HL-60 (cell line): ENCODE data around the gene NUDT12.

Experiments used
- DNase-seq, 2 experiments: peaks; one replicate each; pipeline ENCODE4 v3.0.0-alpha.2; 2010 to 2020; ENCODE audit warnings: low read depth in 1 of 2, low spot score in 1 of 2
- H3K27ac ChIP-seq: fragments of 250-450 bp; sonication (Bioruptor Pico); replicated peaks from 2 replicates; pipeline ENCODE4 v1.5.1; 2020; ENCODE audit warnings: mild to moderate bottlenecking, moderate library complexity
- H3K27me3 ChIP-seq: fragments of 250-450 bp; sonication (Bioruptor Pico); 2 replicates; pipeline ENCODE4 v1.5.1; 2021; ENCODE audit warnings: mild to moderate bottlenecking, moderate library complexity; ENCODE audit not compliant: insufficient read depth, poor library complexity, severe bottlenecking
- H3K4me3 ChIP-seq: replicated peaks from 2 replicates; pipeline ENCODE4 v1.5.1; 2011; ENCODE audit warnings: mild to moderate bottlenecking, control low read depth, low read length; ENCODE audit not compliant: insufficient read depth
- CTCF ChIP-seq: IDR thresholded peaks from one replicate; pipeline ENCODE4 v1.5.1; 2011; ENCODE audit warnings: low read length, control low read depth, inconsistent platforms; ENCODE audit not compliant: insufficient read depth
- GABPA ChIP-seq: IDR thresholded peaks from 2 replicates; pipeline ENCODE4 v1.6.1; 2012; ENCODE audit warnings: low read depth
- POLR2AphosphoS5 ChIP-seq: IDR thresholded peaks from 2 replicates; pipeline ENCODE4 v1.6.1; 2012; ENCODE audit warnings: low read depth
- REST ChIP-seq: IDR thresholded peaks from 2 replicates; pipeline ENCODE4 v1.6.1; 2012; ENCODE audit warnings: low read depth; ENCODE audit not compliant: insufficient replicate concordance
- SPI1 ChIP-seq: IDR thresholded peaks from 2 replicates; pipeline ENCODE4 v1.6.1; 2012; ENCODE audit warnings: low read depth, mild to moderate bottlenecking, borderline replicate concordance

The NUDT12 gene

DNA sequence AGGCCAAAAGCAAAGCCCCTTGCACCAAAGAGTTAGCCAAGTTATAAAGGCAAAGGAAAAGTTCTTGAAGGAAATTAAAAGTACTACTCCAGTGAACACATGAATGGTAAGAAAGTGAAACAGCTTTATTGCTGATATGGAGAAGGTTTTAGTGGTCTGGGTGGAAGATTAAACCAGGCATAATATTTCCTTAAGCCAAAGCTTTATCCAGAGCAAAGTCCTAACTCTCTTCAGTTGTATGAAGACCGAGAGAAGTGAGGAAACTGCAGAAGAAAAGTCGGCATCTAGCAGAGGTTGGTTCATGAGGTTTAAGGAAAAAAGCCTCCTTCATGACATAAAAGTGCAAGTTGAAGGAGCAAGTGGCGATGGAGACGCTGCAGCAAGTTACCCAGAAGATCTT lies 3.1 kb upstream of the NUDT12 start:
- Histone ChIP-seq H3K27ac (no peak overlapping the region), H3K27me3 (no peaks in the 10 kb centered on the region), H3K4me3 (no peak overlapping the region)
- TF ChIP-seq POLR2AphosphoS5 (no peak), CTCF (no peak), SPI1 (no peak), REST (no peak), GABPA (no peak)
- no peak for DNase-seq

DNA sequence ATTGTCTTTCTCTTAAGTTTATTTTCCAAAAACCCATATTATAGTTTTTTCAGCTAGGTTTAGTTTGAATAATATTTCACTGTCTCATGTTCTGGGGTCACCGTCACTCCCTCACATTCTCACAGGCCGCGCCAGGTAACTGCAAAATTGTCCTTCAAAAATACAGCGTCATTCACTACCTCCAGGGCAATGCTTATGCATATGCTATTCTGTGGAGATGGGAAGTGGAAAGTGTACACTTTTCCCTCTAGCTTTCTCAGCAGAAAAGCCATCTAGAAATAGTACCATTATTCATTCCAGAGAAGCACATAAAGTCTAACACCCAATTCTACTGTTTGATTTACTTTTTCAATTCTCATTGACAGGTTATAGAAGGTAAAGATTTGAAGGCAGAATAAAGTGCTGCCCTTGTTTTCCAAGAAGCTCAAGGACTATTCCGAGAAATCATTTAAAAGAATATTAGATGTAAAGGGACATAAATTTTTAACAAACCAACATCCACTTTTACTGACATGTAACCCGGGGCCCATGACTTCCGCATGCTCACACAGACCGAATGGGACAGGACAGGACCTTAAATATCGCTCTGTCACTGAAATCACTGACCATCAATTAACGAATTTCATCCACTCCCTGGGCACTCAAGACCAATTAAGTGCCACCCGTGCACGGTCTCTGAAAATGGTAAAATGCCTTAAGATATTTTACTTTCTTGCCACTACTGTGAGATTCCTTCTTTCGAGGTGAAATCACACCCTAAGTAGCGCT lies 720 bp downstream of the NUDT12 start:
- TF ChIP-seq SPI1 (no peak), REST (no peak)
- peak overlapping the region; percentile 57 for H3K4me3 ChIP-seq
- H3K27ac ChIP-seq: 0 out of 2 replicates have a peak overlapping the region, but pooled peaks have one; percentile 23
- H3K27me3 ChIP-seq: no peaks in the 10 kb centered on the region
- DNase-seq: peak in 1 of 2 experiments; percentile 1

DNA sequence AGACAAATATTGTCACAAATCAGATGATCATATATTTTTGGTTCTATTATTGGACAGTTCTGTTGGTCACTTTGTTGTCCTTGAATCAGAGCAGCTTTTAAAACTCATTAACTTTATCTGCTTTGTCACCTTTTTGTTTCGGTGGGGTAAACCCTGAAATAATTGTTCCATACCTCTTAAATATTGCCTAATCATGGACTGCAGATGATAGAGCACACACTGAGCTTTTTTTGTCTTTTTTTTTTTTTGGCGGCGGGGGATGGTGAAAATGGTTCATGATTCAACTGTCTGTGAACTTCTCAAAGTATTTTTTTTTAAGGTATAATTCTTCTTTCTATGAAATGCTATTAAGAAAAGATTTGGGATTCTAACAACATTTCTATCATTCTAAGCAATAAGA lies 1.8 kb downstream of the NUDT12 start:
- no peak for DNase-seq
- Histone ChIP-seq H3K4me3 (no peak overlapping the region), H3K27me3 (no peaks in the 10 kb centered on the region), H3K27ac (no peak overlapping the region)
- TF ChIP-seq REST (no peak), CTCF (no peak), GABPA (no peak), POLR2AphosphoS5 (no peak), SPI1 (no peak)
